ENCODE measurements around the gene WNT2.

GRCh38 chr7:117282239-117282812 is 40.5 kb downstream of the WNT2 start:
- TF ChIP-seq CEBPB (IDR thresholded peaks at IDR 0.05; ENCODE audit: low read depth, low read length) (no peak), POLR2A (IDR thresholded peaks at IDR 0.05; ENCODE audit: low read depth, low read length) (no peak), CHD1 (IDR thresholded peaks at IDR 0.05; ENCODE audit: low read depth, low read length) (no peak), CTCF (conservative IDR thresholded peaks at IDR 0.05; ENCODE audit: low read depth, low read length) (no peak), MXI1 (IDR thresholded peaks at IDR 0.05; ENCODE audit: borderline replicate concordance, low read depth, low read length) (no peak), ELK1 (IDR thresholded peaks at IDR 0.05; ENCODE audit: borderline replicate concordance, low read depth, low read length) (no peak), RFX5 (IDR thresholded peaks at IDR 0.05; ENCODE audit: low read depth, low read length) (no peak), FOS (IDR thresholded peaks at IDR 0.05; ENCODE audit: low read depth, low read length) (no peak), USF2 (IDR thresholded peaks at IDR 0.05; ENCODE audit: low read depth, low read length) (no peak), RAD21 (IDR thresholded peaks at IDR 0.05; ENCODE audit: low read length) (no peak), NFE2L2 (IDR thresholded peaks at IDR 0.05; ENCODE audit: low read depth, low read length) (no peak), MAZ (IDR thresholded peaks at IDR 0.05; ENCODE audit: borderline replicate concordance, low read depth, low read length) (no peak), SMC3 (IDR thresholded peaks at IDR 0.05; ENCODE audit: low read depth, low read length) (no peak), BHLHE40 (IDR thresholded peaks at IDR 0.05; ENCODE audit: low read depth, low read length) (no peak)
